GM19035 (cell line): ENCODE measurements around the gene SMYD2.

Experiments used
- ATAC-seq: cut with Tn5 transposase; IDR thresholded peaks from one replicate; pipeline ENCODE4 v1.9.1; 2021; ENCODE audit not compliant: unreplicated experiment

SMYD2 gene, protein sequence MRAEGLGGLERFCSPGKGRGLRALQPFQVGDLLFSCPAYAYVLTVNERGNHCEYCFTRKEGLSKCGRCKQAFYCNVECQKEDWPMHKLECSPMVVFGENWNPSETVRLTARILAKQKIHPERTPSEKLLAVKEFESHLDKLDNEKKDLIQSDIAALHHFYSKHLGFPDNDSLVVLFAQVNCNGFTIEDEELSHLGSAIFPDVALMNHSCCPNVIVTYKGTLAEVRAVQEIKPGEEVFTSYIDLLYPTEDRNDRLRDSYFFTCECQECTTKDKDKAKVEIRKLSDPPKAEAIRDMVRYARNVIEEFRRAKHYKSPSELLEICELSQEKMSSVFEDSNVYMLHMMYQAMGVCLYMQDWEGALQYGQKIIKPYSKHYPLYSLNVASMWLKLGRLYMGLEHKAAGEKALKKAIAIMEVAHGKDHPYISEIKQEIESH

DNA sequence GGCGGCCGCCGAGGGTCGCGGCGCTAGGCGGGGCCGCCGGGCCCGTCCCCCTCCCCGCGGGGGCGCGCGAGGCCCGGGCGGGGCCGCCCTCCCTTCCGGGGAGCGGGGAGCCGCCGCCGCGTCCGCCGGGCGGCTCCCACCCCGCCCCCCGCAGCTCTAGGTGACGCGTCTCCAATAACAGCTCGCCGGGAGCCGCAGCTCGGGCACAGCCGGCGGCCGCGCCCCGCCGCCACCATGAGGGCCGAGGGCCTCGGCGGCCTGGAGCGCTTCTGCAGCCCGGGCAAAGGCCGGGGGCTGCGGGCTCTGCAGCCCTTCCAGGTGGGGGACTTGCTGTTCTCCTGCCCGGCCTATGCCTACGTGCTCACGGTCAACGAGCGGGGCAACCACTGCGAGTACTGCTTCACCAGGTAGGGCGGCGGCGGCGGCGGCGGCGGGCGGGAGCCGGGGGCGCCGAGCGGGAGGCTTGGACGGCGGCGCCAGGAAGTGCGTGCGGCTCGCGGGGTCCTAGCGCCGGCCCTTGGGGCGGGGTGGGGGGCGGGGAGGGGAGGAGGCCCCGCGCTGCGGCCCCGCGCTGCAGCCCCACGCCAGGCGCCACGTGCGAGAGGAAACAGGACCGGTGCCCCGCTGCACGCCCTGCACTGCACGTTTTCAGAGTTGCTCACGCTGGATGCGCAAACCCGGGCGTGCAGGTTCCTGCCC lies at the start of gene SMYD2:
Gene SMYD2 (plus strand): TSS at position 139 of the 699 bp plus-strand sequence. CDS start 96 bp downstream, at position 235.
- peak; percentile 79 for ATAC-seq

DNA sequence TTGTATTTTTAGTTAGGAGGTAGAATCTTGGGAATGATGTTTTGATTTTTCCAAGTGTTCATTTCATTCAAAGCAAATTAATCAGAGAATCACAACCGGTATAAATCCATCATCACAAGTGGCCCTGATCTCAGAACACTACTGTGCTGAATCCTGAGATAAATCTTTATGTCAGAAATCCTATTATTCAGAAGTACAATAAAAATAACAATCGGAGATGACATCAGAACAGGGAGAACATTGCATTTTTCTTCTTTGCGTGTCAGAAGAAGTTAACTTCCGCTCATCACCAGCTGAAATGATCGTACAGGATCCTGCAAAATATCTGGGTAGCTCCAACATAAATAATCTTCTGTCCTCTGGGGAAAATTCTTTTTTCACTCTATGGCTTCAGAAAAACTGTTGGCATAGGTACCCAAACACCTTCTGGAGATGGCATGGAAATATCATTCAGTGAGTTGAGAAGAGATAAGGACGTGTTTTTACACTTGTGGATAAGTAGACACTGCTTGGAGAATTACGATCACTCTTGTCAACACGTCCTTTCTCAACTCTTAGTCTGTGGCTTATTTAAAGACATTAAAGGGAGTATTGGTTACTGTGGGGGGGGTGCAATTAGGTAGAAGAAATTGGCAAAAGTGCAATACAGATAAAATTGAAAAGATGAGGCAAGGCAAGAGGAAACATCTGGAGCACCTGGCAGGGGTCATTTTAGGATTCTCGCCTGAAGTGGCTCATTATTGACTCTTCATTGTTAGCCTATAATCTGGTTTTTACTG lies 46.9 kb upstream of the SMYD2 start:
- ATAC-seq: no peak

DNA sequence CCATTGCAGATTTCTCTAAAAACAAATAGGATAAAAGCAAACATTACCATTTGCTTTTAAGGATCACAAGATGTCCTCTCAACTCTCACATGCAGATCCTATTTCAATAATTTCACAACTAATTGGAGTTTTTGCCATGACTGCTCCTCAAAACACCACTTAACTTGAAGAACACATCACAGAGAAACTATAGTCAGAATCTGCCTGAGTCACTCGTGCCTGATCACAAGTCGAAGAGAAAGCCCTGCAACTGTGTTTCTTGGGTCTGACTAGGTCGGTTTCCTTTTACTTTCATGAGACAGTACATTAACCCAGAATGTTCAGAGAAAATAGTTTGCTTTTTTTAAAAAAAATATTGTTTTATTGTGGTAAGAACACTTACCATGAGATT lies 46.3 kb upstream of the SMYD2 start:
- no peak for ATAC-seq

DNA sequence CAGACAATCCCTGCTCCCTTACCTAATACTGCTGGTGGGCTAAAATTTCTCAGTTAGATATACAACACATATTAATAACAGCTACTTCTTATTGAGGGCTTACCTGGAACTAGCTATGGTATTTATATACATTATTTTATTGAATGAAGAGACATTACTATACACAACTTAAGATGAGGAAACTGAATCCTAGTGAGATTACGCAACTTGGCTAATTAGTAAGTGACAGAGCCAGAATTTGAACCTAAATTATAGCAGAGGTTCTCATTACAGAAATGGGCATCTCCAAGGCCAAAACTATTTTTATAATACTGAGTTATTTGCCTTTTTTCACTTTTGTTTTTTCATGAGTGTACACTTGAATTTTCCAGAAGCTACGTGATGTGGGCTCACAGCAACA lies 44.5 kb upstream of the SMYD2 start:
- ATAC-seq: no peak

DNA sequence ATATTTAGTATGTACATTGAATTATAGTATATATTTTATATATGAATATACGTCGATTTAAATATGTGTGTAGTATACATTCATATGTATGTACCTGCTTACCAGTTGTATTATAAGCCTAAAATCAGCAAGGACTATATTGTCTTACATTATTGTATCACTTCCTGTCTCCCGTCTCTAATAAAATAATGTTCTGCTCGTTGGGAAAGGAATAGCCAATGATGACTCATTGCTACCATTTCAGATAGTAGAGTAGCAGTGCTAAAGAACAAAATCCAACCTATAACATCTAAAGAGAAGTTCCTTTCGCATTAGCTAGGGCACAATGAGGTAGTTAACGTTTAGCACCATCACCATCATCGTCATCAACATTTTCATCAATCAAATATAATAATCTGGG lies 39.9 kb upstream of the SMYD2 start:
- no peak for ATAC-seq

DNA sequence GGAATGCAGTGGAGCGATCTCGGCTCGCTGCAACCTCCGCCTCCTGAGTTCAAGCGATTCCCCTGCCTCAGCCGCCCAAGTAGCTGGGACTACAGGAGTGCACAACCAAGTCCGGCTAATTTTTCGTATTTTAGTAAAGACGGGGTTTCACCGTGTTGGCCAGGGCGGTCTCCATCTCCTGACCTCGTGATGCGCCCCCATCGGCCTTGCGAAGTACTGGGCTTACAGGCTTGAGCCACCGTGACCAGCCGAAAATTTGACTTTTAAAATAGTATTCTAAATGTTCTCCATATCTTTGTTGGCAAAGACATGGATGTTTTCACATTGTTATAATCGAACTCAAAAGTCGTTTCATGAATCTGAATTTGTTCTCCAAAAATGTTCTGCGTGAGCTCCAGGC lies 36.7 kb upstream of the SMYD2 start:
- ATAC-seq: no peak

DNA sequence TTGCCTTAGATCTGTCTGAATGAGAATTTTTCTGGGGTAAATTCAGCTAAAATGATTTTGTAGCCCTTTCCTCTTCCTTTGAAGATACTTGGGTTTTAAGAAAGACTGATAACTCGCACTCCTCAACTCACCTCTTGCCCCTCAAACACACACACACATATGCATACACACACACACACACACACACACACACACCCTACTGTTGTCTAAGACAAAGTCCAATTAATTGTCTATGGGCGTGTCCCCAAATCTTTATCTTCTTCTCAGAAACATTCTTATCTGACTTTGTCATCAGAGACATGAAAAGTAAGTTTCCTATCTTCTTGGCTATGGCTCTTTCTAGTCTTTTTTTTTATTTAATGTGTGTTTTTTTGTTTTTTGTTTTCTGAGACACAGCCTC lies 36.1 kb upstream of the SMYD2 start:
- ATAC-seq: no peak

DNA sequence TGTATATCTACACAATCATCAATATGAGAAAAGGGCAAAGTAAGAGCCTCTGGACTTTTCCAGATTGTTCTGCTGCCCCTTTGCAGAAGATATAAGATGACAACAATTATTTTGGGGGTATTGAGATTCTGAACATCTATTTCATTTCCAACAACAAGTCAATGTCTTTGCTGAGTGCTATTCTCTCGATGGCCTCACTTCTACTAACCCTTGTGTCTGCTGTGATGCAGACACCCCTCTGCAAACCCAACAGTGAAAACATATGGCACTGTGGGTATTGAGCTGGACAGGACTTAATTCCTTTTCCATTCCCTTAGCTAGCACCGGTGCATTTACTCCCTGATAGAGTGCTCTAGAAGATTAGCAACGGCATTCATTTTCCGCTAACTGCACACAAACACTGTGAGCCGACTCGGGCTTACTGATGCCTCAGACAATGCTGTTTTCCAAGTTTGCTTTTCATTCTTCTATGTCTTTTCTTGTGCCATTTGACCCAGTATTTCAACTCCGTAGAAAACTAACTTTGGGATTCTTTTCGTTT lies 33.4 kb upstream of the SMYD2 start:
- ATAC-seq: no peak

DNA sequence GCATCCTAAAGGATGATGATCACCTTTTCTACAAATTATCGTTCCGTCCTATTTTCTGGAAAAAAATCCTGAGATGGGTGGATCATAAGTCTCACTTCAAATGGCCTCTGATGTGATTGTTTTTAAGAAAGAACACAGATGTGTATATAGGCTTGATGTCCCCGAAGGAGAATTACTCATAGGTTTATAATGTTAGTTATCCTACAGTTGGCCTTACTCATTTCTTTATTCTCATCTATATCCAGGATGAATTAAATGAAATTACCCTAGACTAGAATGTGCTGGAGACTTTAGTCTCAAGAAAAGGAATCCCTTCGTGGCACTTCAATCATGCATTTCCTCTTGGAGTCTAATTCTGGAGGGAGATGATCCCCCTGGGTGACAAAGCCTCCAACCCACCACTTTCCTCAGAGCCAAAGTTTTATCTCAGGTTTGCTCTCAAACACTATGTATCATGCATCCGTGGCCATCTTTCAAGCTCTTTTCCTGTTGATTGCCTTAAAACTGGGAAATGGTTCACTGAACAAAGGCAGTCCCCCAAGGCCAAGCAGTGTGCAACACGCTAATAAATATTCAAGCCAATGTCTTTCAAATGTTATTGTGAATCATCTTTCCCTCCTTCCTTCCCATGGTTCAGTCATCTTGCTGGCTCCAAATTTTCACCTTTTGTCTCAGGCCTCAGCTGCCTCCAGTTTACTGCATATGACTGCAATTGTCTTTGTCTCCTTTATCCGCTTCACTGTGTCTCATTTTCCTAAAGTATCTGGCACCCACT lies 32.5 kb upstream of the SMYD2 start:
- no peak for ATAC-seq

DNA sequence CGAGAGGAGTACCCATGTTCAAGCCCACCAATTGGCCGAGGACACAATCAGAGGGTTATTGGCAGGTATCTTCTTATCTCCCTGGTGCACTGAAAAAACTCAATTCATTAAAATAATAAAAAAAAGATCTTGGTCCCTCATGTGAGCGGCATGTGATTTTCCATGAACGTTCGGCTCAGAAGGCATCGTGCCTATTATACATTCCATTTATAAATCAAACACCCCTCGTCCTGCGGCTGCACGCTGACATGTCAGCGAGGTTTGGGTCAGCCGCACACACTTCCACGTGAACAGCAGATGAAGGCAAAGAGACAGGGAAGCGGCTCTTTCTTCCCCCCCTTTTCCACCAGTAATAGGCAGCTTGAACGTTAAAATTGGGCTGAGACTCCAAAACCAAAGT lies 31.3 kb upstream of the SMYD2 start:
- no peak for ATAC-seq

DNA sequence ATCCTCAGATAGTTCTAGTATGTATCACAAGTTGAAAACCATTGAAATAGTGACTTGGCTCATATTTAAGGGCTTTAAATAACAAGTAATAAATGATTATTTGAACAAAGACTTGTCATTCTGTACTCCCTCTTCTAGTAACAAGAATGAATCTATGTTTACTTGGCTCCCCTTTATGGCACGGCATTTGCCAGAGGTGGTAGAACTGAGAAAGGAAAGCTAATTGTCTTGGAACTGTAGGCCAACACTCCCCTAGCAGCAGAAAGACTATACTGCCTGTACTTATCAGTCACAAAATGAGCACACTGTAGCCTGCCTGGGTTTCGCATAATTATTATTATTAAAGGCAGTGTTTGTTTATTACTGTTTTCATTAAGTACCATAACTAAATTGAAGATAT lies 29.6 kb upstream of the SMYD2 start:
- ATAC-seq: no peak

DNA sequence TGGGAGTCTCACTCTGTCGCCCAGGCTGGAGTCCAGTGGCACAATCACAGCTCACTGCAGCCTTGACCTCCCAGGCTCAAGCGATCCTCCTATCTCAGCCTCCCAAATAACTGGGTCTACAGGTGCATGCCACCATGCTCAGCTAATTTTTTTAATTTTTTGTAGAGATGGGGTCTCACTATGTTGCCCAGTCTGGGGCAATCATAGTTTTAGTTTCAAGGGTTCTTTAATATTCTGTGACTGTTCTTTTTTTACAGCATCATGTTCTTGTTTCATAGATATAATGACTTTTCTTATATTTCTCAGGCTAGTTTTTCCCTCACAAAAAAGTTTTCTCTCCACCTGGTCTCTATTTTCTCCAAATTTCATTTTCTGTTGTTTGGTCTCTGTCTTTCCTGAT lies 25.4 kb upstream of the SMYD2 start:
- ATAC-seq: no peak

DNA sequence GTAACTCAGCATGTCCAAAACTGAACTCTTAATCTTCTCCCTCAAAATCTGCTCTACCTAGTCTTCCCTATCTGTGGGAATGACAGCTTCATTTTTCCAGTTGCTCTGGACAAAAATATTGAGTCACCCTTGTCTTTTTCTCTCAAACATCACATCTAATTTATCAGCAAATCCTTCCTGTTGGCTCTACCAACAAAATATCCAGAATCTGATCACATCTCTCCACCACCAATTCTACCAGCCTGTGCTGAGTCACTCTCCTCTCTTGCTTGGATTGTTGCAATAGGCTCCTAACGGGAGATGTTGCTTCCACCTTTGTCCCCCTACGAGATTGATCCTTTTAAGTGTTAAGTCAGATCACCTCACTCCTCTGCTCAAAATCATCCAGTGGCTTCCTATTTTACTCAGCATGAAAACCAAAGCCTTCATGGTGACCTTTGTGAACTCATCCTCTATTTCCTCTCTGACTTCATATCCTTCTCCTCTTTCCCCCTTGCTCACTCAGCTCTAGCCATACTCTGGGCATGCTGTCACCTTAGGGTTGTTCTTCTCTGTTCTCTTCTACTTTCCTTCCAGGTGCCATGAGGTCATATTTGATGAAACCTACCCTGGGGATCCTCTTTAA lies 21.5 kb upstream of the SMYD2 start:
- no peak for ATAC-seq

DNA sequence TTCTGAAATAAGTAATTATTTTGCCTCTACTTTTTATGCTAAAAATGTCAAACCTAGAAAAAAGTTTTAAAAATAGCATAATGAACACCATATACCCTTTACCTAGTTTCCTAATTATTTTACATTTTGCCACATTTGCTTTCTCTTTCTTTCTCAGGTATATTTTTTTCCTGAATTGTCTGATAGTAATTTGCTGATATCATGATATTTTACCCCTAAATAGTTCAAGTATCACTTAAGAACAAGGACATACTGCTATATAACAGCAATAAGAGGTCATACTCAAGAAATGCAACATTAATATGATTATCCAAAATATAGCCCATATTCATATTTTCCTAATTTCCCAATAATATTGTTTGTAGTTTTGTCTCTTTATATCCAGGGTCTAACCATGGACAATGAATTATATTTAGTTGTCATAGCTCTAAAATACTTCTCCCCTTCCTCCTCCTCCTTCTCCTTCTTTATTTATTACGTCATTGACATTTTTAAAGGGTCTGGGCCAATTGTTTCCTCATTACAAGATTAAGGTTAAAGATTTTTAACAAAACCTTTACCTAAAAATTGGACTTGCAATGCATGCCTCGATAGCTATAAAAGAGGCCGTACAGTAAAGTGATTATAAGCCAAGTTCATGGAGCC lies 20.3 kb upstream of the SMYD2 start:
- ATAC-seq: no peak

DNA sequence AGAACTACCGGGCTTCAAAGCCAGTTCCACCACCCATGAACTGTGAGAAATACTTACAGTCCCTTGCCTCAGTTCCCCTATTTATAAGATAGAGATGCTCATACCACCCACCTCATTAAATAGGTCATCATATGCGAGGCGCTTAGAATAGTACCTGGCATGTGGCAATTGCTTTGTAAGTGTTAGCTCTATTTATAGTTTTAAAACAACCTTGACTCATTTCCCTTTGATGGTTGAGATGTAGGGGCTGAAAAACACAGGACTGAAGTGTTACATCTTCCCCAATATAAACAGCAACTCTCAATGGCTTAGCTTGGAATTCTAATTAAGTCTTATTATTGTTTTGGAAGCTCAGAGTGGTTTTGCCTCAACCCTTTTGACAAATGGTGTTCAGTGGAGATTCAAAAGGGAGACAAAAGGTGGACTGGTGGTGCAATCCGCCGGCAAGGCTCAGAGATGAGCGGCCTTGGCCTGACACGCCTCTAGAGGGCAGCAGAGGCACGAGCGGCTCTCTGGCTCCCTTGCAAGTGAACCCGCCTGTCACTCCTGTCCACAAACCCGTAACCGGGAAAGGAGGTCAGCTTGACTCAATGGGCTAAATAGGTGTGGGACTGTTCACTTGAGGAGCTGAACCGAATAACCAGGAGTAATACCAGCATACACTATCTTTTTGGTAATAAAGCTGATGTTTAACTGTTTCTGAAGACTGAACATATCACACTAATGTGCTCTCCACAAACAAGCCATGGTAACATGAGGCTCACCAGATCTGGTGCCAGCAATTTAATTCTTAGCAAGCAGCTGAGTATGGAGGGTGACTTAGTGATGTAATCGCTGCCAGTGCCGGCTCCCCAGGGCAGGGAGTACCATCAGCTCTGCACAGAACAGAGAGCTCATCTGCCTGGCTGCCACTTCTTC lies 19.5 kb upstream of the SMYD2 start:
- peak; percentile 97 for ATAC-seq

DNA sequence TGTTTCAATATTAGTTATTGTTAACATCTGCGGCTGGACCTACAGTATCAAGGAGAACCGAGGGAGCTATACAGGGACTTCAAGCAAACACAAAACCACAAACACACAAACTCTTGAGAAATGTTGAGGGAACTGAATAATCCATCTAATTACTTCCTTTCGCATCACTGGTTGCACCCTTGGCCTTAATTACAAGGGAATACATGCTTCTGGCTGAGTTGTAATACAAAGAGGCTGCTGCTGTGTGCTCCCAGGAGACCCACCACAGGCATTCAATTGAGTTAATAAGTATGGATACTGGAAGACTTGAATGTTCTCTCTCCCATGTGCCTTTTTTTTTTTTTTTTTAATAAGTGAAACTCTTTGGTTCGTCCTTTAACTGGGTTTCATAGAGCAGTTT lies 16.8 kb upstream of the SMYD2 start:
- no peak for ATAC-seq

DNA sequence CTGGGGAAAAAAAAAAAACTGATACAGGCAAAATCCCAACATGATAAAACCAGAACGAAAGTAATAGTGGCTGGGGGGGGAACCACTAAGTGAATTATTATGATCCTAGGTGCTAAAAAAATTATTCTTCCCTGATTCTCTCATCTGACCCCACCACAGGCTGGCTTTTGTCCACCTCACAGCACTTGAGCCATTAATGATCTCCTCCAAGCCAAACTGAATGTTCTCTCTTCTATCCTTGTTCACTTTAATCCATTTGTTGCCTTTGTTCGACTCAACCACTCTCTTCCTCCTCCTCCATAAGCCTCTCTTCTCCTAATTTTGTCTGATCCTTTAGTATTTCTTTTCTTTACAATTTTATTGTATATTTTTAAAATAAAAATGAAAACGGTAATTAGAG lies 16.0 kb upstream of the SMYD2 start:
- no peak for ATAC-seq

DNA sequence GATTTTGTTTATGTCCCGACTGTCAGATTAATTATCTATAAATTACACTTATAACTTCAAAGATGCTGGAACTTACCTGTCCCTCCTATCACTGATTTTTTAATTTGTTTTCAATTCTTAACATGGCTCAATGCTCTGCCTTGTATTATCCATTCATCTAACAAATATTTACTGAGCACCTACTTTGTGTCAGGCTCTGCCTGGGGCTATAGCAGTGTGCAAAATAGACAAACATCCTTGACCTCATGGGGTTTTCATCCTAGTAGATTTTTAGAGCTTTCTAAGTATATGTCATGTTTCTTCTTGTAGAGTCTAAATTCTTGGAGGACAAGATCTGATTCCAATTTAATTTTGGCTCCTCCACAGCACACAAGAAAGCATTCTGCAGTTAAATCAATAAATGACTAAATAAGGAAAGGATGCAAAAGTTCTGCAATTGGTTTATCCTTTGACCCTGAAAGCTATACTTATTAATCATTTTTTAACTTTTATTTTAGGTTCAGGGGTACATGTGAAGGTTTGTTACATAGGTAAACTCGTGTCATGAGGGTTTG lies 10.8 kb upstream of the SMYD2 start:
- no peak for ATAC-seq
